ENCODE data around the gene POLN.

DNA sequence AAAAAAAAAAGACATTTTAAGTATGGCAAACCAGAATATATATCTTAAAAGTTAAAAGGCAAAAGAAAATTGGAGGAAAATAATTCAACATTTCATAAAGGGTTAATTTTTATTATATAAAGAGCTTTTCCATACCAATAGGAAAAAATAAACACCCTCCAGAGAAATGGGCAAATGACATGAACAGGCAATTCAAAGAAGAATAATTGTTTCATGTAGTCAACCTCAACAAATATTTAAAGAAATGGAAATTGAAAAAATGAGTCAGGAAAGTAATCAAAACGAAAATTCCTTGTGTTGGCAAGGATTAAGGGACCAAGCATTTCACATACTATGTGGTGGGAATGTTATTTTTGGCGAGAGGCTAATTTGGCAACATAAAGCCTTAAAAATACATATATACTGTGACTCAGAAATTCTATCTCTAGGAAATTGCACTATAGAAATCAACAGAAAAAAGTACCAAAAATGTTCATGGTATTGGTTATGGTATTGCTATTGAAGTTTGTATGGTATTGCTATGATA is 87.6 kb downstream of the POLN start:
- no peak for TF ChIP-seq EZH2 (IDR thresholded peaks at IDR 0.05; ENCODE audit: borderline replicate concordance, low read length)
- TF ChIP-seq, protein P1, sequence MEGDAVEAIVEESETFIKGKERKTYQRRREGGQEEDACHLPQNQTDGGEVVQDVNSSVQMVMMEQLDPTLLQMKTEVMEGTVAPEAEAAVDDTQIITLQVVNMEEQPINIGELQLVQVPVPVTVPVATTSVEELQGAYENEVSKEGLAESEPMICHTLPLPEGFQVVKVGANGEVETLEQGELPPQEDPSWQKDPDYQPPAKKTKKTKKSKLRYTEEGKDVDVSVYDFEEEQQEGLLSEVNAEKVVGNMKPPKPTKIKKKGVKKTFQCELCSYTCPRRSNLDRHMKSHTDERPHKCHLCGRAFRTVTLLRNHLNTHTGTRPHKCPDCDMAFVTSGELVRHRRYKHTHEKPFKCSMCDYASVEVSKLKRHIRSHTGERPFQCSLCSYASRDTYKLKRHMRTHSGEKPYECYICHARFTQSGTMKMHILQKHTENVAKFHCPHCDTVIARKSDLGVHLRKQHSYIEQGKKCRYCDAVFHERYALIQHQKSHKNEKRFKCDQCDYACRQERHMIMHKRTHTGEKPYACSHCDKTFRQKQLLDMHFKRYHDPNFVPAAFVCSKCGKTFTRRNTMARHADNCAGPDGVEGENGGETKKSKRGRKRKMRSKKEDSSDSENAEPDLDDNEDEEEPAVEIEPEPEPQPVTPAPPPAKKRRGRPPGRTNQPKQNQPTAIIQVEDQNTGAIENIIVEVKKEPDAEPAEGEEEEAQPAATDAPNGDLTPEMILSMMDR (IDR thresholded peaks at IDR 0.05; ENCODE audit: low read length) = no peak
